ENCODE results near the gene UGT8. TPM values are rescaled to one million over a fixed set of nuclear protein-coding genes. Genes with fewer than 3 reads are reported as not detected.

Gene UGT8
- total RNA-seq, 1 experiment from 2014 or later = 1.2 TPM

DNA sequence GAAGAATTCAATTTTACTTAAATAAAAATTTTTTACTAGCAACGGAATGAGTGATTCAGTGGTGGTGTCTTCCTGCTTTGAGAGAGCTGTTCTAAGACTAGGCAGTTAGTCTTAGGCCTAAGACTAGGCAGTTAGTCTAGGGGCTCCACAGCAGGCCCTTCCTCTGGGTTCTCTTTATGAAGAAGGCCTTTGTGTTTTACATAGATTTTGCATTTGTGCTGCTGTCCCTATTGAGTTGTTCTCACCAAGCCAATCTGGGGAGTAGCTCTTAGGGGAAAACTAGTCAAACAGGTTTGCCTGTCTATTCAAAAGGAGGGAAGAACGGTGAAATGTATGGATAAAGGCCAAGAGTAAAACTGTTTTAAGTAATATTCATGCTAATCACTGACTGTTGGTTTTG is 7.6 kb downstream of the UGT8 start:
- H3K27me3 ChIP-seq (replicated peaks; ENCODE audit: insufficient read depth, low read depth, low read length, poor library complexity) = peaks cover 2% of the 10 kb centered on the region
- CTCF ChIA-PET = no interaction called here
- TF ChIP-seq, protein P1, sequence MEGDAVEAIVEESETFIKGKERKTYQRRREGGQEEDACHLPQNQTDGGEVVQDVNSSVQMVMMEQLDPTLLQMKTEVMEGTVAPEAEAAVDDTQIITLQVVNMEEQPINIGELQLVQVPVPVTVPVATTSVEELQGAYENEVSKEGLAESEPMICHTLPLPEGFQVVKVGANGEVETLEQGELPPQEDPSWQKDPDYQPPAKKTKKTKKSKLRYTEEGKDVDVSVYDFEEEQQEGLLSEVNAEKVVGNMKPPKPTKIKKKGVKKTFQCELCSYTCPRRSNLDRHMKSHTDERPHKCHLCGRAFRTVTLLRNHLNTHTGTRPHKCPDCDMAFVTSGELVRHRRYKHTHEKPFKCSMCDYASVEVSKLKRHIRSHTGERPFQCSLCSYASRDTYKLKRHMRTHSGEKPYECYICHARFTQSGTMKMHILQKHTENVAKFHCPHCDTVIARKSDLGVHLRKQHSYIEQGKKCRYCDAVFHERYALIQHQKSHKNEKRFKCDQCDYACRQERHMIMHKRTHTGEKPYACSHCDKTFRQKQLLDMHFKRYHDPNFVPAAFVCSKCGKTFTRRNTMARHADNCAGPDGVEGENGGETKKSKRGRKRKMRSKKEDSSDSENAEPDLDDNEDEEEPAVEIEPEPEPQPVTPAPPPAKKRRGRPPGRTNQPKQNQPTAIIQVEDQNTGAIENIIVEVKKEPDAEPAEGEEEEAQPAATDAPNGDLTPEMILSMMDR (conservative IDR thresholded peaks at IDR 0.05; ENCODE audit: low read depth, low read length) = no peak
- no peak for TF ChIP-seq EZH2 (IDR thresholded peaks at IDR 0.05; ENCODE audit: borderline replicate concordance, low read depth, low read length, poor library complexity, severe bottlenecking)
- no peaks in the 10 kb centered on the region for H3K36me3 ChIP-seq (ENCODE audit: insufficient read depth, low read length, poor library complexity, severe bottlenecking)
- H3K27ac ChIP-seq (ENCODE audit: low read depth, low read length, poor library complexity, severe bottlenecking) = no peak overlapping the region
- intact Hi-C loops (cut with micrococcal nuclease; ENCODE audit: unreplicated experiment) = no loop called here
- POLR2A ChIA-PET (ENCODE audit: low non-redundant PET) = no interaction called here
- H3K9me3 ChIP-seq (ENCODE audit: low read depth, low read length, poor library complexity, severe bottlenecking) = no peaks in the 10 kb centered on the region
- DNase-seq (ENCODE audit: low spot score) = no peak
- no TSS peak for BruUV-seq (replicated peaks)
- no peaks in the 10 kb centered on the region for H3K4me1 ChIP-seq (ENCODE audit: insufficient read depth, low read length, poor library complexity, severe bottlenecking)
- no peak overlapping the region for H3K4me3 ChIP-seq (ENCODE audit: low read depth, low read length, poor library complexity, severe bottlenecking)

DNA sequence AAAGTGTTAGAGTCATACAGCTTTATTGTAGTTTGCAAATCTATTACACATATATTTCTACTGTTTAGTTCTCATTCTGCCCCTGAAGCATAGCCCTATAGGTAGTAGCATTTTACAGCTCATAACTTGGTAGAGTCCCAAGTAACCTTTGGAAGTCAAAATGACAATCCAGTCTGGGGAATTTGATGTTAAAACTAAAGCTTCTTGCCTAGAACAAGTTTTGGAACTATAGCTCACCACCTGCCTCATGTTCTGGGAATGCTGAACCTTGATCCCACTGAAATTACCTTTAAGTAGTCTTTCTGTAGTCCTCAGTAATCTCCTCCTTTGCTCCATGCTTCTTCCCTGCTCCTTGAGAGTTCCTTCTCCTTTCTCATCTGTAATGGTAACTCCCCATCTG is 8.4 kb downstream of the UGT8 start:
- no peaks in the 10 kb centered on the region for H3K36me3 ChIP-seq (ENCODE audit: insufficient read depth, low read length, poor library complexity, severe bottlenecking)
- no TSS peak for BruUV-seq (replicated peaks)
- H3K4me1 ChIP-seq (ENCODE audit: insufficient read depth, low read length, poor library complexity, severe bottlenecking) = no peaks in the 10 kb centered on the region
- no peaks in the 10 kb centered on the region for H3K27me3 ChIP-seq (replicated peaks; ENCODE audit: insufficient read depth, low read depth, low read length, poor library complexity)
- ChIA-PET POLR2A (ENCODE audit: low non-redundant PET) (no interaction called here), CTCF (no interaction called here)
- H3K4me3 ChIP-seq (ENCODE audit: low read depth, low read length, poor library complexity, severe bottlenecking) = no peak overlapping the region
- H3K27ac ChIP-seq (ENCODE audit: low read depth, low read length, poor library complexity, severe bottlenecking) = no peak overlapping the region
- DNase-seq (ENCODE audit: low spot score) = no peak
- TF ChIP-seq, protein P1 (conservative IDR thresholded peaks at IDR 0.05; ENCODE audit: low read depth, low read length) = no peak
- no peak for TF ChIP-seq EZH2 (IDR thresholded peaks at IDR 0.05; ENCODE audit: borderline replicate concordance, low read depth, low read length, poor library complexity, severe bottlenecking)
- no peaks in the 10 kb centered on the region for H3K9me3 ChIP-seq (ENCODE audit: low read depth, low read length, poor library complexity, severe bottlenecking)
- intact Hi-C loops (cut with micrococcal nuclease; ENCODE audit: unreplicated experiment) = no loop called here

DNA sequence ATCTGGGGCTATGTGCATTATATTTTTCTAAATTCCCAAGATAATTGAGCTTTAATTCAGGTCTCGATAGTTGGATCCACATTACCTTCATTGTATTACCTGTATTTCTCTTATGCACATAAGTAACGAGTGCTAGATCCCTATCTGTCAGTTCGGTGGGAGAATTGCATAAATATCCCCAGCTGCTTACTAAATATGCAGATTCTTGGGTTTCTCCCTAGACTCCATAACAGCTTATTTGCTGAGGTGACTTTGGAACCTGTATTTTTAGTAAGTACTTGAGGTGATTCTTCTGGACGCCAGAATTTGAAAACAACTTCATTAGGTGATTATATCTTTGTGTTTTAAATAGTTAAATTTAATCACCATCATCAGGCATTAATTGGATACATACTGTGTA is 15.0 kb downstream of the UGT8 start:
- intact Hi-C loops (cut with micrococcal nuclease; ENCODE audit: unreplicated experiment) = no loop called here
- CTCF ChIA-PET = no interaction called here

More for the DNA sequence above, 15.0 kb downstream of the UGT8 start:
- Histone ChIP-seq H3K4me3 (ENCODE audit: low read depth, low read length, poor library complexity, severe bottlenecking) (no peak overlapping the region), H3K27ac (ENCODE audit: low read depth, low read length, poor library complexity, severe bottlenecking) (no peak overlapping the region), H3K27me3 (replicated peaks; ENCODE audit: insufficient read depth, low read depth, low read length, poor library complexity) (peaks cover 5% of the 10 kb centered on the region), H3K36me3 (ENCODE audit: insufficient read depth, low read length, poor library complexity, severe bottlenecking) (no peaks in the 10 kb centered on the region), H3K9me3 (ENCODE audit: low read depth, low read length, poor library complexity, severe bottlenecking) (no peaks in the 10 kb centered on the region), H3K4me1 (ENCODE audit: insufficient read depth, low read length, poor library complexity, severe bottlenecking) (no peaks in the 10 kb centered on the region)
- BruUV-seq (replicated peaks) = no TSS peak
- TF ChIP-seq EZH2 (IDR thresholded peaks at IDR 0.05; ENCODE audit: borderline replicate concordance, low read depth, low read length, poor library complexity, severe bottlenecking) = no peak
- TF ChIP-seq, protein P1 (conservative IDR thresholded peaks at IDR 0.05; ENCODE audit: low read depth, low read length) = no peak
- POLR2A ChIA-PET (ENCODE audit: low non-redundant PET) = no interaction called here
- DNase-seq (ENCODE audit: low spot score) = no peak
